Naive thymus-derived CD8-positive, alpha-beta T cell (primary cell): ENCODE measurements around the gene KLF3. TPM values are rescaled to one million over a fixed set of nuclear protein-coding genes. Genes with fewer than 3 reads are reported as not detected.
A peak's percentile ranks its signal among the peaks of the same experiment; 100 is the strongest.

Experiments used
- ATAC-seq, 2 donors: fragments of 150-1000 bp; cut with Tn5 transposase in 1 of 2; sonication (Bioruptor Pico), chemical (Tn5 transposase) in 1 of 2; 1 replicate in 1 of 2; 2 replicates in 1 of 2; pipeline ENCODE4 v1.10.0; 2021; ENCODE audit warnings: mild to moderate bottlenecking in 2 of 2, moderate library complexity in 2 of 2
- POLR2A ChIA-PET: fragments of 350-600 bp; sonication (Branson Sonifier 250); formaldehyde crosslinking; loops from one replicate; lab custom pipeline; 2021; ENCODE audit warnings: antibody characterized with exemption; lab: Charles Lee
- DNase-seq, 10 donors: peaks; one replicate each; pipeline versions ENCODE4 v3.0.0 to v3.0.0-alpha.2; 2020 to 2022
- H3K27ac Mint-ChIP-seq, 10 donors: one replicate each; pipeline ENCODE4 v1.8.0; 2020 to 2022; ENCODE audit warnings: mild to moderate bottlenecking in 10 of 10, mixed read lengths in 10 of 10, moderate library complexity in 4 of 10, inconsistent platforms in 1 of 10
- H3K27me3 Mint-ChIP-seq, 5 donors: one replicate each; pipeline ENCODE4 v1.8.0; 2021 to 2022; ENCODE audit warnings: mixed read lengths in 5 of 5
- H3K36me3 Mint-ChIP-seq, 3 donors: one replicate each; pipeline ENCODE4 v1.8.0; 2020 to 2022; ENCODE audit warnings: mixed read lengths in 3 of 3, mild to moderate bottlenecking in 2 of 3, inconsistent platforms in 1 of 3
- H3K4me1 Mint-ChIP-seq, 4 donors: one replicate each; pipeline ENCODE4 v1.8.0; 2021 to 2022; ENCODE audit warnings: mixed read lengths in 4 of 4
- H3K4me3 Mint-ChIP-seq, 10 donors: one replicate each; pipeline ENCODE4 v1.8.0; 2020 to 2022; ENCODE audit warnings: mild to moderate bottlenecking in 10 of 10, mixed read lengths in 10 of 10, moderate library complexity in 6 of 10, inconsistent platforms in 1 of 10
- H3K9me3 Mint-ChIP-seq, 9 donors: one replicate each; pipeline ENCODE4 v1.8.0; 2020 to 2022; ENCODE audit warnings: mixed read lengths in 9 of 9, mild to moderate bottlenecking in 3 of 9, inconsistent platforms in 1 of 9, moderate library complexity in 1 of 9
- polyA plus RNA-seq, 3 donors: library from polyadenylated mRNA; unstranded; fragments of 300-500 nt; fragmentation: Illumina TruSeq; gene quantifications; one replicate each; pipeline ENCODE4 v1.2.3, GENCODE V29; 2021
- total RNA-seq, 8 experiments: library from RNA in 2 of 8; stranded (reverse) in 2 of 8; gene quantifications; one replicate each; pipeline ENCODE4 v1.2.3 and lab custom pipeline; 2021 to 2026

Gene KLF3
- total and polyA plus RNA-seq, 5 experiments from 2014 or later, result 46.2 to 125 (median 56.6) TPM

DNA sequence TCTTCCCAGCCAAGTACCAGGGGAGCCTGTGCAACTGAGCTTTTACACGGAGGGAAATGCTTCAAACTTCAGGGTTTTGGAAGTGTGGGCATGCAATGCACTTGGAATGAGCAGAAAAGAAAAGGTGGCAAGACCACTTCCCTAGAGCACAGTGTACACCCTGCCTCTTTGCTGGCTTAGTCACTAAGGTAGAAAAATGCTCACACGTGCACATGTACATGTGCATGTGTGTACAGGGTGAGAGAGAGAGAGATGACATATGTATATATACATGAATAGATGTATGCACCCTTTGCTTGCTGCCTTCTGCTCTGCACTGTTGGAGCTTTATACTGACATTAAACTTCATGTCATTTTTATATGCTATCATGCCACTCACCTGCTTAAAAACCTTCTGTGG, 7.9 kb upstream of the KLF3 start:
- no peaks in the 10 kb centered on the region for H3K36me3 Mint-ChIP-seq
- H3K4me1 Mint-ChIP-seq, result peaks cover 41 to 81% (median 76%) of the 10 kb centered on the region in 4 donors
- H3K4me3 Mint-ChIP-seq, result peak overlapping the region in 8 of 10 donors; percentile 48 to 87 (median 78)
- ATAC-seq (no peak), DNase-seq (no peak)
- POLR2A ChIA-PET, result interaction anchor here (0.5 to 8.1 kb wide), 8 partner anchors 11 to 878 kb away, joined by 3 to 181 read pairs (median 10); partner anchors contain the start of gene KLF3
- H3K27me3 Mint-ChIP-seq, result no peaks in the 10 kb centered on the region
- peaks cover 0 to 3% (median 0%) of the 10 kb centered on the region in 9 donors for H3K9me3 Mint-ChIP-seq
- H3K27ac Mint-ChIP-seq, result peak overlapping the region; percentile 91 to 100 (median 100)

DNA sequence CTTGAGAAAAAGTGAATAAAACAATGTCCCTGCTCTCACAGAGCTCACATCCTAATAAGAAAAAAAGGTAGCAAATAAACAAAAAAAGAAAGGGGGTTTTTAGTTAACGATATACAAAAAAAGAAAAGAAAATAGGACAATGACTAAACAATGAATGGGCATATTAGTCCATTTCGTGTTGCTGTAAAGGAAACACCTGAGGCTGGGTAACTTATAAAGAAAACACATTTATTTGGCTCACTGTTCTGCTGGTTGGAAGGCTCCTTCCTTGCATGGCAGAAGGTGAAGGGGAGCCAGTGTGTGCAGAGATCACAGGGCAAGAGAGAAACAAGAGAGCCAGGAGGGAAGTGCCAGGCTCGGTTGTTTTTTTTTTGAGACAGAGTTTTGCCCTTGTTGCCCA, 4.7 kb upstream of the KLF3 start:
- no peak for DNase-seq
- peak overlapping the region; percentile 16 to 68 (median 60) for H3K4me3 Mint-ChIP-seq
- H3K4me1 Mint-ChIP-seq, result peaks cover 42 to 75% (median 71%) of the 10 kb centered on the region in 4 donors
- H3K27ac Mint-ChIP-seq, result peak overlapping the region; percentile 86 to 99 (median 94)
- no peaks in the 10 kb centered on the region for H3K27me3 Mint-ChIP-seq
- H3K36me3 Mint-ChIP-seq, result no peaks in the 10 kb centered on the region
- peaks cover 0 to 2% (median 0%) of the 10 kb centered on the region in 9 donors for H3K9me3 Mint-ChIP-seq
- POLR2A ChIA-PET, result interaction anchor here (0.8 to 8.1 kb wide), 7 partner anchors 8 to 329 kb away, joined by 3 to 181 read pairs (median 5); partner anchors contain the start of gene KLF3
- no peak for ATAC-seq

DNA sequence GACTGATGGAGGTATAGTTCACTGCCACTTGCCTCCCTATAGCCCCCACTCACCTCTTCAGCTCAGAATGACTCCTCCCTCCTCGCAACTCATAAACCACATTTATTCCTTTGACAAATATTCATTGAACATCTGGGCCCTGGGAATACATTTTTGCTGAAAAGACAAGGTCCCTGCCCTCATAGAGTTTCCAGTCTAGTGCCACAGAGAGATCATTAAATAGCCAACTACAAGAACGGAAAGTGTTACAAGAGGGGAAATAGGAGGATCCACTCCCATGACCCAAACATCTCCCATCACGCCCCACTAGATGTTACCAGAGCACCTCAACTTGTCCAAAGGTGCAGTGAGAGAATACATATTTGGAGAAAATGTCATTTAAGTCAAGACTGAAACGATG, 3.2 kb upstream of the KLF3 start:
- POLR2A ChIA-PET, result interaction anchor here (0.8 to 8.1 kb wide), 4 partner anchors 6 to 334 kb away, joined by 3 to 181 read pairs (median 10); partner anchors contain the start of gene KLF3
- no peaks in the 10 kb centered on the region for H3K9me3 Mint-ChIP-seq
- H3K27ac Mint-ChIP-seq, result peak overlapping the region; percentile 89 to 99 (median 96)
- H3K4me1 Mint-ChIP-seq, result peaks cover 38 to 69% (median 58%) of the 10 kb centered on the region in 4 donors
- ATAC-seq, result no peak
- no peak for DNase-seq
- H3K36me3 Mint-ChIP-seq, result peaks cover 0 to 3% (median 3%) of the 10 kb centered on the region in 3 donors
- H3K27me3 Mint-ChIP-seq, result no peaks in the 10 kb centered on the region
- peak overlapping the region; percentile 29 to 92 (median 84) for H3K4me3 Mint-ChIP-seq

DNA sequence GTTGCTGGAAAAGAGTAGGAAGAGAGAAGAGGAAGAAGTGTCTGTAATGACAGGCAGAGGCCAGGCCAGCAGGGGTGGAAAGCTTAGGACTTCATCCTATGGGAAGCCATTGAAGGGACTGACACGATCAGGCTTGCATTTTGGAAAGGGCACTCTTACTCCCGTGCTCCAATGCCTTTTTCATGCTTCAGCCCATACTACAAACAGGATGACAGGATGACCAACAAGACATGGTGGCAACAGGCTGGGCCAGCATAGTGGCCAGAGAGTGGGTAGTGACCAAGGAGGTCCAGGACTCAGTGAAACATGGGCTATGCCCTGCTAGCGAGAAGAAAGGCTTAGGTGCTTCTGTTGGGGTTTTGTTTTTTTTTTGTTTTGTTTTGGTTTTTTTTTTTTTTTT, 2.6 kb upstream of the KLF3 start:
- ATAC-seq (no peak), DNase-seq (no peak)
- Mint-ChIP-seq H3K9me3 (no peaks in the 10 kb centered on the region), H3K4me1 (peaks cover 35 to 69% (median 58%) of the 10 kb centered on the region in 4 donors), H3K36me3 (peaks cover 0 to 7% (median 3%) of the 10 kb centered on the region in 3 donors), H3K27ac (peak overlapping the region; percentile 89 to 99 (median 96)), H3K27me3 (no peaks in the 10 kb centered on the region), H3K4me3 (peak overlapping the region; percentile 48 to 92 (median 87))
- POLR2A ChIA-PET, result interaction anchor here (0.7 to 2.8 kb wide), 8 partner anchors 9 to 335 kb away, joined by 3 to 20 read pairs (median 4); no protein-coding TSS in a partner anchor

DNA sequence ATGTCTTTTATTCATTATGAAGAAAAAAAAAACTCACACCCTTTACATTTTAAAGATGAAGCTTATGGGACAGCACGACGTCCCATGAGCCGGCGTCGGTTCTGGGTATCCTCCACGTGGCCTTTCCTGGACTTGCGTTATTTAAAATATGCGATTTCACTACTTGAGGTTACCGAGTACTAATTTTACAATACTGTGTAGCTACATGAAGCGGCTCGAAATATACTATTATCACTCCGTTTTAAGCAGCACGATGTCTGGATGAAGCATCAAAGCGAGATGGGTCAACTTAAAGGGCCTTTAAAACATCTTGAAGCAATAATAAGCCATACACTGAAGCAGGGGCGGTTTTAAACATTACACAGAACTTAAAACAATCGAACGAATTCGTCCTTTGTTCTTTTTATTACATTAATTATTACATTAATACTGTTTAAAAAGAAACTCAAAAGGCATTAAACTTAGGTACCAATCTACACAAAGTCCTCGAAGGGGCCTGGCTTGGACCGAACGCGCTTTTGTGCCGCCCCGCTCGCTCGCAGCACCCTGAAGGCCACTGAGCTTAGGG, 1.4 kb upstream of the KLF3 start:
- Mint-ChIP-seq H3K27ac (peak overlapping the region; percentile 89 to 99 (median 96)), H3K36me3 (peaks cover 0 to 10% (median 3%) of the 10 kb centered on the region in 3 donors), H3K4me1 (peaks cover 36 to 73% (median 67%) of the 10 kb centered on the region in 4 donors), H3K27me3 (no peaks in the 10 kb centered on the region), H3K4me3 (peak overlapping the region; percentile 75 to 92 (median 88)), H3K9me3 (no peaks in the 10 kb centered on the region)
- DNase-seq, result peak in 1 of 10 donors; percentile 31
- no peak for ATAC-seq
- POLR2A ChIA-PET, result interaction anchor here (0.5 to 11.1 kb wide), 26 partner anchors 6 to 343 kb away, joined by 3 to 181 read pairs (median 5); no protein-coding TSS in a partner anchor

DNA sequence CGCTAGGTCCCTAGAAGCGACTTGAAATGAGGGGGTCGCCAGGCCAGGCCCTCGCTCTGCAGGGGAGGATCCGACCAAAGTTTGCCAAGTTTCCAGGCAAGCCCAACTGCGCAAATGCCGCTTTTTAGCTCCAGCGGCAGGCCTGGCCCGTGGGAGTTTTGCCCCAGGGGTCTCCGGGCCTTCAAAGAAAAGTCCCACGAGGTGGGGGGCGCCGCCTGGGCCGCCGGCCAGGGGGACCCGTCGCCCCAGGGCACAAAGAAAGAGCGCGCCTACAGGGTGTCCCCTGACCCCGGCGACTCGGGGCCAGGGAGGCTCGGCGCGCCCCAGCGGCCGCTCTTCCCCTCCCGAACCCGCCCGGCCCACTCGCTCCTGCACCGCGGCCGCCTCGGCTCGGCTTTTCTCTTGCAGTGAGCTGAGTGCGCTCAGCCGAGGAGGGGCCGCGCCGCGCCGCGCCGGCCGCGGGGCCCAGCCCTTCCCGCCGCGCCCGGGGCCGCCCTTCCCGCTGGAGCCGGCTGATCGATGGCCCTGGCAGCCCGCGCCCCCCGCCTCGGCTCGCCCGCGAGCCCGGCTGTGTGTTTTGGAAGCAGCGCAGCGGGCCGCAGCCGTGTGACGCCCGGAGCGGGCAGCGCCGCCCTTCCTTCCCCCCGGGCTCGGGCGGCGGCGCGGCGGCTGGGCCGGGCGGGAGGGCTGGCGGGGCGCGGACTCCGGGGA, 754 bp upstream of the KLF3 start:
- H3K27me3 Mint-ChIP-seq, result no peaks in the 10 kb centered on the region
- peak in 3 of 10 donors; percentile 48 to 82 (median 67) for DNase-seq
- no peaks in the 10 kb centered on the region for H3K9me3 Mint-ChIP-seq
- POLR2A ChIA-PET, result interaction anchor here (0.5 to 11.1 kb wide), 23 partner anchors 6 to 343 kb away, joined by 3 to 181 read pairs (median 5); no protein-coding TSS in a partner anchor
- H3K4me1 Mint-ChIP-seq, result peaks cover 34 to 75% (median 64%) of the 10 kb centered on the region in 4 donors
- H3K27ac Mint-ChIP-seq, result peak overlapping the region; percentile 89 to 99 (median 96)
- H3K36me3 Mint-ChIP-seq, result peaks cover 0 to 11% (median 3%) of the 10 kb centered on the region in 3 donors
- peak overlapping the region; percentile 73 to 92 (median 88) for H3K4me3 Mint-ChIP-seq
- ATAC-seq, result peak; percentile 25 to 33

DNA sequence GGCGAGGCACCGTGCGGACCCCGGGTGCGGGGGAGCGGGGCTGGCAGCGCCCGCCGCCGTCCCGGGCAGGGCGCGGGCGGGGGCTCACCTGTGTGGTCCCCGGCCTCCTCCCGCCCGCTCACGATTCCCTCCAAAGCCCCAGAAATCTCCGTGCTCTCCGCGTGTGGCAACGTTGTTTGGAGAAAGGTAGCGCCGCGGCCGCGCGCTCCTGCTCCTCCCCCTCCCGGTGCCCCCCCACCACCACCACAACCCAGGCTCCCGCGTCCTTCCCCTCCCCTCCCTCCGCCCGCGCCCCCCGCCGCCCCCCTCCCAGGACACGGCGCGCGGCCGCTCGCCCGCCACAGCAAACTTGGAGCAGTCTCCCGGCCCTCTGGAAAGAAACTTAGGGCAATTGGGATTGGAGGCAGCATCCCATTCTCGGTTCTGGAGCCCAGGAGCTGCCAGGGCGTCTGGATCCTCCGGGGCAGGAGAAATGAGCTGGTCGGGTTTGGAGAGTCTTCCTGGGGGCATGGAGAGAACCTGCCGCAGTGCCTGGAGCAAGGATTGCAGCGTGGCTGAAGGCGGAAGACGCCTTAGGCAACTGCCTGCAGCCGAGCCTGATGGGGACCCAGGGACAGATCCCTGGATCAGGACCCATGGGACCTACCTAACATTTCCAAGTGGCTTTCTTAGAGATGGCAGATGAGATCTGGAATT, 855 bp downstream of the KLF3 start:
- POLR2A ChIA-PET, result interaction anchor here (0.6 to 11.1 kb wide), 5 partner anchors 8 to 363 kb away, joined by 5 to 181 read pairs (median 33); no protein-coding TSS in a partner anchor
- DNase-seq, result peak; percentile 40 to 77 (median 47)
- Mint-ChIP-seq H3K27ac (peak overlapping the region; percentile 92 to 100 (median 98)), H3K4me3 (peak overlapping the region; percentile 90 to 99 (median 97)), H3K27me3 (no peaks in the 10 kb centered on the region), H3K36me3 (peaks cover 0 to 14% (median 3%) of the 10 kb centered on the region in 3 donors), H3K9me3 (no peaks in the 10 kb centered on the region), H3K4me1 (peaks cover 26 to 73% (median 60%) of the 10 kb centered on the region in 4 donors)
- ATAC-seq, result no peak

DNA sequence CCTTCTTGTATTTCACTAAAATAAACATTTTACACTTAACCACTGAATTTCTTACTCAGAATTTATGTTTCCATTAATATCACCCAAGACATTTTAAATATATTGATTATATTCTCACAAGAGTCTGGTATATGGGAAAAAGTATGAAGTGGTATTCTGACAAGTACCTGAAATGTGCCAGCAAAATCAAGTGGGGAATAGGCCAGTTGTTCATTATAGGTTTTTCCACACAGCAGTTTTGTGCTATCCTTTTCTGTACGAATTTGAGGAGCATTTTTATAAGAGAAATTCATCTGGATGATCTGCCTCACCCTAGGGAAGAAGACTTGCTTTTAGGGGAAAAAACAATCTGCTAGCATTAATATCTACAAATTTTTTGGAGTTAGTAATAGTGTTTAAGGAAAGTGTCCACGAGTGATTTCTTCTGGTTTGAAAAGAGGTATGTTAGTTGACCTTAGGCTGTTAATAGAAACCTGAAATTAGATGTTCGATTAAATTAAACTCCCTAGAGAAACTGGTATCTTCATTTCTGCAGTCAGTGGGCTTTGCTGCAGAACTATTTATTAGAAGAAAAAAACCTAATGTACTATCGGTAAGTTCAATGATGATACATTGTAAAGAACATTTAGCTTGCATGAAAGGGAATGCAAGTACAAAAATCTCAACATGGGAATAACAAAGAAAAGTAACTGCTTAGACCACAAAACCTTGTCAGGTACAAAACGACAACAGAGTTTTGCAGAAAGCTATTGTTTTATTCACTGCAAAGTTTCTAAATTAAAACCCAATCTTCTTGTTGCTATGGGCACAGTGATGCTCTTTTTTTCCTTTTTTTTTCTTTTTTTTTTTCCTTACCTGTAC, 1.8 kb downstream of the KLF3 start:
- Mint-ChIP-seq H3K4me3 (peak overlapping the region; percentile 90 to 99 (median 97)), H3K36me3 (peaks cover 0 to 14% (median 3%) of the 10 kb centered on the region in 3 donors), H3K27ac (peak overlapping the region; percentile 92 to 100 (median 98)), H3K9me3 (no peaks in the 10 kb centered on the region), H3K27me3 (no peaks in the 10 kb centered on the region), H3K4me1 (peaks cover 29 to 73% (median 60%) of the 10 kb centered on the region in 4 donors)
- ATAC-seq, result no peak
- DNase-seq, result peak in 2 of 10 donors; percentile 52 to 61
- POLR2A ChIA-PET, result interaction anchor here (0.6 to 11.1 kb wide), 15 partner anchors 9 to 362 kb away, joined by 3 to 181 read pairs (median 6); no protein-coding TSS in a partner anchor

DNA sequence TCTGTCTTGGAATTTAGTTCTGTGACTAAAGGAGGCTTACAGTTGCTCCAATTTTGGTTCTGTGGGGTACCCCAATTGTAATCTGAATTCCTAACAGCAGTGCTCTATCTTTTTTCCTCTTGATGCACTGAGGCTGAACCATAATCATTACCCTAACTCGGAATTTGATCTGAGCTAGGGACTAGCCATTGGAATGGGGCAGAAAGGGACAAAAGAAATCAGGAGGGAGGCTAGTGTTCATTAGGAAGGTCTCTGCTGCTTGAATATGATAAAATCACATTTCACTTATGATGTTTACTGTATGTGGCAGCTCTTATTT, 2.7 kb downstream of the KLF3 start:
- ATAC-seq (no peak), DNase-seq (no peak)
- Mint-ChIP-seq H3K4me1 (peaks cover 29 to 73% (median 61%) of the 10 kb centered on the region in 4 donors), H3K27me3 (no peaks in the 10 kb centered on the region), H3K27ac (peak overlapping the region; percentile 92 to 100 (median 98)), H3K36me3 (peaks cover 0 to 14% (median 3%) of the 10 kb centered on the region in 3 donors), H3K9me3 (no peaks in the 10 kb centered on the region), H3K4me3 (peak overlapping the region; percentile 90 to 99 (median 97))
- POLR2A ChIA-PET, result interaction anchor here (0.7 to 11.1 kb wide), 12 partner anchors 9 to 356 kb away, joined by 3 to 181 read pairs (median 6); no protein-coding TSS in a partner anchor

DNA sequence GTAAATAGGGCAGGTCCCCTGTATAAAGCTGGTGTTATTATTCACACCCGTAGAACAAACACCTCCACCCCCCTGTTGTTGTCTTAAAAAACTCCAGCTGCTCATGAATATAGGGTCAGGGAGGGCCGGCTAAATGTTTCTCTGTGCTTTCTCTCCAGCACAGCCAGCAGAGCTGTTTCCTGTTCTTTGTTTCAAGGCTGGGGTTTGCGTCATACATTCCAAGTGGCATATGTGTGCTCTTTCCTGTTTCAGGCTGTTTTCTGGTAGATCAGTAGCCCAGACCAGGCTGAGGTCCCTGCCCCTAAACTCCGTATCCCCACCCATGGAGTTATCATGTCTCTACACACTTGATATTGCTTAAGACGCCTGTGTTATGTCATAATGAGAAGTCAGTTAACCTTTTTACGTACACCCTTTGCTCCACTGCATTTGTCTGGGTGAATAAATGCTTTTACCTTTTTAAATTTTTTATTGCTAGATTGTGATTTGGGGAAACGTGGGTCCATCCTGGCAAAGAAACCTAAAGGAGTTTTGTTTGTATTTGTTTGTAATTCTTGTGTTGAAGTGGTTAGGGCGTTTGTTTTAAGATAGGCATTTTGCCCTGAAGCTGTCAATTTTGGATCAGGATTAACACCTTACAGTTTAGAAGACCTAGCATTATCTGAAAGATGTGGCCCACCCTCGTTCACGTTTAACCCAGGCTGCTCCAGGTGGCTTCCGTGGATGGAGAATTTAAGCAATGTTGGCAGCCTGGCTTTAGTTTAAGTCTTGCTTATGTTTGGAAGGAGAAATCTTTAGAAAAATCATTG, 3.3 kb downstream of the KLF3 start:
- peaks cover 31 to 73% (median 61%) of the 10 kb centered on the region in 4 donors for H3K4me1 Mint-ChIP-seq
- POLR2A ChIA-PET, result interaction anchor here (0.5 to 11.1 kb wide), 11 partner anchors 9 to 356 kb away, joined by 3 to 181 read pairs (median 8); no protein-coding TSS in a partner anchor
- peak overlapping the region; percentile 92 to 100 (median 98) for H3K27ac Mint-ChIP-seq

More for the DNA sequence above, 3.3 kb downstream of the KLF3 start:
- peak; percentile 30 to 90 (median 80) for DNase-seq
- peak; percentile 43 to 68 for ATAC-seq
- H3K27me3 Mint-ChIP-seq, result no peaks in the 10 kb centered on the region
- H3K4me3 Mint-ChIP-seq, result peak overlapping the region; percentile 90 to 99 (median 97)
- H3K36me3 Mint-ChIP-seq, result peaks cover 0 to 14% (median 3%) of the 10 kb centered on the region in 3 donors
- H3K9me3 Mint-ChIP-seq, result no peaks in the 10 kb centered on the region
